Lung (tissue), 12 donors: Measurements from ENCODE around the gene ACAN. TPM values are rescaled to one million over a fixed set of nuclear protein-coding genes. Genes with fewer than 3 reads are reported as not detected.

Source experiments
- ATAC-seq: fragments of 200-7000 bp; cut with Tn5 transposase; one replicate; pipeline ENCODE4 v1.9.1; 2020; ENCODE audit warnings: moderate number of reproducible peaks; ENCODE audit not compliant: insufficient read depth, low FRiP score
- DNase-seq, 3 donors: peaks; one replicate each; pipeline ENCODE4 v3.0.0-alpha.2; 2013 to 2017
- H3K27ac ChIP-seq, 2 donors: one replicate each; pipeline ENCODE4 v1.5.1; 2013; ENCODE audit warnings: mild to moderate bottlenecking in 2 of 2, moderate library complexity in 2 of 2, control low read depth in 1 of 2, inconsistent platforms in 1 of 2, low read depth in 1 of 2, low read length in 1 of 2
- H3K27me3 ChIP-seq, 3 donors: one replicate each; pipeline ENCODE4 v1.5.1; 2013; ENCODE audit warnings: low read length in 2 of 3; ENCODE audit not compliant: control insufficient read depth in 3 of 3, insufficient read depth in 3 of 3
- H3K36me3 ChIP-seq, 4 donors: one replicate each; pipeline ENCODE4 v1.5.1; 2013; ENCODE audit warnings: low read length in 4 of 4, mild to moderate bottlenecking in 1 of 4, moderate library complexity in 1 of 4; ENCODE audit not compliant: control insufficient read depth in 4 of 4, insufficient read depth in 4 of 4
- H3K4me1 ChIP-seq, 5 donors: one replicate each; pipeline ENCODE4 v1.5.1; 2013; ENCODE audit warnings: low read length in 5 of 5, mild to moderate bottlenecking in 2 of 5, moderate library complexity in 1 of 5; ENCODE audit not compliant: control insufficient read depth in 5 of 5, insufficient read depth in 5 of 5
- H3K4me3 ChIP-seq: one replicate; pipeline ENCODE4 v1.5.1; 2013; ENCODE audit warnings: mild to moderate bottlenecking, control low read depth, moderate library complexity
- H3K9ac ChIP-seq, 2 donors: one replicate each; pipeline ENCODE4 v1.5.1; 2013; ENCODE audit warnings: low read length in 2 of 2, control low read depth in 1 of 2; ENCODE audit not compliant: insufficient read depth in 1 of 2
- H3K9me3 ChIP-seq, 4 donors: one replicate each; pipeline ENCODE4 v1.5.1; 2013; ENCODE audit warnings: low read length in 3 of 4, mild to moderate bottlenecking in 1 of 4, moderate library complexity in 1 of 4; ENCODE audit not compliant: control insufficient read depth in 4 of 4, insufficient read depth in 3 of 4
- CTCF ChIP-seq: IDR thresholded peaks from 2 replicates; pipeline ENCODE4 v1.5.1; 2012; ENCODE audit warnings: mild to moderate bottlenecking; ENCODE audit errors: control extremely low read depth, extremely low read depth
- WGBS, 2 donors: extraction: QIAGEN DNeasy Blood & Tissue Kit; methylation state at CpG; one replicate each; pipeline ENCODE4 v1.1.7; 2013; 5-methylcytosine and 5-hydroxymethylcytosine counted together
- polyA plus RNA-seq, 2 donors: library from polyadenylated mRNA; stranded (reverse); fragments of 200-250 nt; gene quantifications; one replicate each; pipeline ENCODE4 v1.2.1, GENCODE V29; 2013
- total RNA-seq, 2 donors: library from RNA; depleted of rRNA in 1 of 2; stranded (reverse); fragments of >200 nt in 1 of 2; gene quantifications; one replicate each; pipeline ENCODE4 v1.2.1, GENCODE V29; 2014 to 2021
- donor health status: control.
- donor health status: control.
- donor health status: Bipolar disorder and iron deficiency.
- donor health status: healthy.
- donor health status: DM: yes; HTN: yes; CAD: no.

ACAN gene
- total and polyA plus RNA-seq, 4 donors = 0.50 to 5.2 (median 0.85) TPM

- no peak for TF ChIP-seq CTCF
- Histone ChIP-seq H3K9me3 (no peaks in the 10 kb centered on the region), H3K27ac (no peak overlapping the region), H3K4me3 (no peak overlapping the region), H3K36me3 (peaks cover 0 to 2% (median 0%) of the 10 kb centered on the region in 4 donors), H3K9ac (no peak overlapping the region), H3K4me1 (peaks cover 0 to 6% (median 0%) of the 10 kb centered on the region in 5 donors), H3K27me3 (peaks cover 0 to 12% (median 11%) of the 10 kb centered on the region in 3 donors)
- ATAC-seq (no peak), DNase-seq (no peak)
- 88 to 94% methylated on average over 4 of the region's 4 CpGs for WGBS, 2 donors
These were observed 87.3 kb downstream of the ACAN start for GRCh38 chr15:88890495-88890894.

- peaks cover 0 to 13% (median 11%) of the 10 kb centered on the region in 3 donors for H3K27me3 ChIP-seq
- DNase-seq = no peak
- no peak for ATAC-seq
- TF ChIP-seq CTCF = no peak
- H3K9ac ChIP-seq = no peak overlapping the region
- 84 to 91% methylated on average over 7 of the region's 7 CpGs for WGBS, 2 donors
- H3K4me1 ChIP-seq = peaks cover 0 to 13% (median 2%) of the 10 kb centered on the region in 5 donors
- H3K9me3 ChIP-seq = no peaks in the 10 kb centered on the region
- no peak overlapping the region for H3K27ac ChIP-seq
- H3K4me3 ChIP-seq = no peak overlapping the region
- peaks cover 0 to 2% (median 0%) of the 10 kb centered on the region in 4 donors for H3K36me3 ChIP-seq
These were observed 88.5 kb downstream of the ACAN start for GRCh38 chr15:88891540-88892254.

GRCh38 chr15:88894348-88894818 lies 91.1 kb downstream of the ACAN start:
- ATAC-seq (no peak), DNase-seq (peak; percentile 42 to 64 (median 55))
- peaks cover 0 to 2% (median 0%) of the 10 kb centered on the region in 4 donors for H3K9me3 ChIP-seq
- no peak overlapping the region for H3K9ac ChIP-seq
- peak; percentile 38 for TF ChIP-seq CTCF
- peaks cover 0 to 4% (median 0%) of the 10 kb centered on the region in 4 donors for H3K36me3 ChIP-seq
- no peak overlapping the region for H3K27ac ChIP-seq
- 1 to 3% methylated on average over 23 of the region's 23 CpGs for WGBS, 2 donors
- H3K4me3 ChIP-seq = peak overlapping the region; percentile 50
- peaks cover 3 to 24% (median 14%) of the 10 kb centered on the region in 5 donors for H3K4me1 ChIP-seq
- peaks cover 0 to 13% (median 11%) of the 10 kb centered on the region in 3 donors for H3K27me3 ChIP-seq
